Activated B cell treated with CpG ODN at 0.5 μM for 24 hours (primary cell): ENCODE results near the gene PRM1. TPM values are rescaled to one million over a fixed set of nuclear protein-coding genes. Genes with fewer than 3 reads are reported as not detected.

Experiments
- ATAC-seq: fragments of 200-7000 bp; cut with Tn5 transposase; one replicate; pipeline ENCODE4 v1.10.0; 2021; ENCODE audit warnings: low read depth, mild to moderate bottlenecking, moderate library complexity
- CTCF ChIA-PET: fragments of 350-600 bp; sonication (Branson Sonifier 250); formaldehyde crosslinking; loops from one replicate; lab custom pipeline; 2021; ENCODE audit warnings: antibody characterized with exemption; lab: Charles Lee
- POLR2A ChIA-PET: fragments of 350-600 bp; sonication (Branson Sonifier 250); formaldehyde crosslinking; loops from one replicate; lab custom pipeline; 2021; ENCODE audit warnings: antibody characterized with exemption; lab: Charles Lee
- DNase-seq: peaks from one replicate; pipeline ENCODE4 v3.0.0; 2022
- H3K27ac Mint-ChIP-seq: one replicate; pipeline ENCODE4 v1.8.0; 2020; ENCODE audit warnings: mixed read lengths
- H3K27me3 Mint-ChIP-seq: one replicate; pipeline ENCODE4 v1.8.0; 2021; ENCODE audit warnings: mixed read lengths
- H3K36me3 Mint-ChIP-seq: one replicate; pipeline ENCODE4 v1.8.0; 2021; ENCODE audit warnings: low read depth, mixed read lengths
- H3K4me1 Mint-ChIP-seq: one replicate; pipeline ENCODE4 v1.8.0; 2021; ENCODE audit warnings: mixed read lengths
- H3K4me3 Mint-ChIP-seq: one replicate; pipeline ENCODE4 v1.8.0; 2020; ENCODE audit warnings: mild to moderate bottlenecking, mixed read lengths
- H3K9me3 Mint-ChIP-seq: one replicate; pipeline ENCODE4 v1.8.0; 2020; ENCODE audit warnings: mixed read lengths
- CTCF ChIP-seq: fragments of 200-600 bp; IDR thresholded peaks from one replicate; pipeline ENCODE4 v1.8.0; 2022; ENCODE audit warnings: antibody characterized with exemption, mild to moderate bottlenecking
- intact Hi-C: fragments of 100-400 bp; cut with micrococcal nuclease; formaldehyde crosslinking; loops from one replicate; pipeline ENCODE4 v1.15.1; 2024
- total RNA-seq: library from RNA; stranded (reverse); gene quantifications from 2 replicates; pipeline ENCODE4 v1.2.3, GENCODE V29; 2022

PRM1 gene
- total RNA-seq, 1 donor from 2014 or later: not detected

- ATAC-seq: no peak
- H3K36me3 Mint-ChIP-seq: peaks cover 37% of the 10 kb centered on the region
Observed at GRCh38 chr16:11250786-11251524, 30.2 kb downstream of the PRM1 start.

GRCh38 chr16:11250091-11250785 lies 30.9 kb downstream of the PRM1 start:
- CTCF ChIA-PET: no interaction called here
- no peaks in the 10 kb centered on the region for H3K9me3 Mint-ChIP-seq
- peak overlapping the region; percentile 2 for H3K4me3 Mint-ChIP-seq
- H3K27ac Mint-ChIP-seq: peak overlapping the region; percentile 68
- ATAC-seq: no peak
- peaks cover 37% of the 10 kb centered on the region for H3K36me3 Mint-ChIP-seq
- no peaks in the 10 kb centered on the region for H3K27me3 Mint-ChIP-seq
- no peak for DNase-seq
- H3K4me1 Mint-ChIP-seq: peaks cover 48% of the 10 kb centered on the region
- no peak for TF ChIP-seq CTCF
- intact Hi-C loops: loop anchor here (10.0 kb wide), 1 partner anchor 435 kb away; no protein-coding TSS in a partner anchor
- POLR2A ChIA-PET: interaction anchor here (0.6 to 4.1 kb wide), 7 partner anchors 17 to 282 kb away, joined by 3 to 38 read pairs (median 5); no protein-coding TSS in a partner anchor

More at GRCh38 chr16:11250786-11251524, 30.2 kb downstream of the PRM1 start:
- Mint-ChIP-seq H3K9me3 (no peaks in the 10 kb centered on the region), H3K4me1 (peaks cover 48% of the 10 kb centered on the region), H3K27me3 (no peaks in the 10 kb centered on the region), H3K27ac (peak overlapping the region; percentile 68), H3K4me3 (no peak overlapping the region)
- TF ChIP-seq CTCF: no peak
- POLR2A ChIA-PET: interaction anchor here (0.6 to 9.8 kb wide), 20 partner anchors 18 to 381 kb away, joined by 3 to 161 read pairs (median 10); no protein-coding TSS in a partner anchor
- DNase-seq: no peak
- CTCF ChIA-PET: interaction anchor here (1.3 to 1.6 kb wide), 2 partner anchors 280 to 287 kb away, joined by 4 to 5 read pairs; no protein-coding TSS in a partner anchor
- intact Hi-C loops: loop anchor here (10.0 kb wide), 1 partner anchor 434 kb away; no protein-coding TSS in a partner anchor

- ChIA-PET POLR2A (interaction anchor here (0.6 to 4.1 kb wide), 4 partner anchors 25 to 281 kb away, joined by 3 to 38 read pairs (median 6); no protein-coding TSS in a partner anchor), CTCF (no interaction called here)
- Mint-ChIP-seq H3K36me3 (peaks cover 37% of the 10 kb centered on the region), H3K9me3 (no peaks in the 10 kb centered on the region), H3K4me1 (peaks cover 48% of the 10 kb centered on the region), H3K4me3 (peak overlapping the region; percentile 19), H3K27ac (no peak overlapping the region), H3K27me3 (no peaks in the 10 kb centered on the region)
- no peak for TF ChIP-seq CTCF
- intact Hi-C loops: loop anchor here (10.0 kb wide), 1 partner anchor 435 kb away; no protein-coding TSS in a partner anchor
- ATAC-seq (no peak), DNase-seq (no peak)
Observed at GRCh38 chr16:11249233-11250061, 31.7 kb downstream of the PRM1 start.

GRCh38 chr16:11248133-11248532 lies 33.0 kb downstream of the PRM1 start:
- no peak for TF ChIP-seq CTCF
- Mint-ChIP-seq H3K27ac (no peak overlapping the region), H3K36me3 (peaks cover 27% of the 10 kb centered on the region), H3K9me3 (no peaks in the 10 kb centered on the region), H3K27me3 (no peaks in the 10 kb centered on the region), H3K4me1 (peaks cover 38% of the 10 kb centered on the region), H3K4me3 (no peak overlapping the region)
- DNase-seq (no peak), ATAC-seq (peak; percentile 27)
- ChIA-PET CTCF (interaction anchor here (0.6 to 1.3 kb wide), 3 partner anchors 50 to 154 kb away, joined by 3 to 4 read pairs (median 3); no protein-coding TSS in a partner anchor), POLR2A (interaction anchor here (0.6 to 1.6 kb wide), 8 partner anchors 12 to 686 kb away, joined by 3 to 12 read pairs (median 4); no protein-coding TSS in a partner anchor)
- intact Hi-C loops: no loop called here
